Urinary bladder (tissue), 4 donors: ENCODE measurements around the gene KDM2A. TPM values are rescaled to one million over a fixed set of nuclear protein-coding genes. Genes with fewer than 3 reads are reported as not detected.
A peak's percentile ranks its signal among the peaks of the same experiment; 100 is the strongest.
"Not testable (repeated sequence)": the region's sequence is repeated elsewhere in the genome, so short reads cannot be mapped to it uniquely, and the experiment has no call there.

Source experiments
- DNase-seq: peaks from one replicate; pipeline ENCODE4 v3.0.0-alpha.2; 2015; ENCODE audit errors: extremely low spot score
- H3K27ac ChIP-seq: one replicate; pipeline ENCODE4 v1.5.1; 2013; ENCODE audit warnings: low read depth, mild to moderate bottlenecking, moderate library complexity
- H3K36me3 ChIP-seq: one replicate; pipeline ENCODE4 v1.6.1; 2013; ENCODE audit warnings: mild to moderate bottlenecking, moderate library complexity; ENCODE audit not compliant: insufficient read depth
- H3K4me1 ChIP-seq: one replicate; pipeline ENCODE4 v1.6.1; 2013; ENCODE audit warnings: mild to moderate bottlenecking, moderate library complexity; ENCODE audit not compliant: insufficient read depth
- H3K4me3 ChIP-seq: one replicate; pipeline ENCODE4 v1.5.1; 2013; ENCODE audit warnings: low read depth, low read length
- WGBS: extraction: QIAGEN DNeasy Blood & Tissue Kit; methylation state at CpG from one replicate; pipeline ENCODE4 v1.1.7; 2013; 5-methylcytosine and 5-hydroxymethylcytosine counted together
- polyA plus RNA-seq: library from polyadenylated mRNA; stranded (reverse); fragments of 200-250 nt; gene quantifications from one replicate; pipeline ENCODE4 v1.2.3, GENCODE V29; 2013
- total RNA-seq: library from RNA; depleted of rRNA; stranded (reverse); fragments of >200 nt; gene quantifications from one replicate; pipeline ENCODE4 v1.2.3, GENCODE V29; 2014
- donor health status: healthy with polysubstance abuse.
- donor health status: healthy.

The KDM2A gene
- total and polyA plus RNA-seq, 2 donors = 47.8 to 74.8 TPM

DNA sequence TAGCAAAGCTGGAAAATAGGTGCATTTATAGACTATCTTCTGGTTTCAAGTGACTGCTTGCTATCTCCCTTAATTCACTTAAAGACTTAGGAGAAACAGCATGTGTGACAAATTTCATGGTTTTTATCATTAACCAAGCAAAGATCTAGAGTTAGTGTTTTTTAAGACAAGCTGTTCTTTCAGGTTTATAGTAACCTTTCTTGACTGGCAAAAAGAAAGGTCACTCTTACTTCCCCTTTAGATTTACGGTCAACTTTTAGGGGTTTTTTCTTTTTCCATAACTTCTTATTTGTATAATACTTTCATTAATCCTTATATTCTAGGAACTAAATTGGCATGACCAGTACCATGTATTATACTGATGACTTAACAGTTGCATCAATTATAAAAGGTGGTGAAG lies 46.6 kb downstream of the KDM2A start:
- no peak for DNase-seq
- Histone ChIP-seq H3K4me3 (no peak overlapping the region), H3K36me3 (no peaks in the 10 kb centered on the region), H3K27ac (peak overlapping the region; percentile 23), H3K4me1 (no peaks in the 10 kb centered on the region)
- WGBS = 82% methylated on average over 1 of the region's 1 CpG

DNA sequence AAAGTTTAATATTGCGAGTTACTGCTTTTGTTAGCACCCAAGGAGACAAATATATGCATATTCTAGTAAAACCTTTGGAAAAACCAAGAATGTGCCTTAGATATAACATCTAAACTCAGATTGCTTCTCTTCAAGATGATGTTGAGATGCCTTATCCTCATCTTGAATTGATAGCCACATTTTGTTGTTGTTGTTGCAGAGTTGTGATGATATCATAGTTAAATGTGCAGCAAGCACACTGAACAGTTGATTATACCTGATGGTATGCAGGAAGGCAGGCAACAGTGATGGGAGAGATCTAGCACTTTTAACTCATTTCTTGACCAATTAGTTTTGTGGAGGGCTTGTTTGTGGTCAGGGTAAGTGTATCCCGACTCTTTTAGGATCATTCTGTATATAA lies 48.0 kb downstream of the KDM2A start:
- WGBS = 90% methylated on average over 2 of the region's 2 CpGs

DNA sequence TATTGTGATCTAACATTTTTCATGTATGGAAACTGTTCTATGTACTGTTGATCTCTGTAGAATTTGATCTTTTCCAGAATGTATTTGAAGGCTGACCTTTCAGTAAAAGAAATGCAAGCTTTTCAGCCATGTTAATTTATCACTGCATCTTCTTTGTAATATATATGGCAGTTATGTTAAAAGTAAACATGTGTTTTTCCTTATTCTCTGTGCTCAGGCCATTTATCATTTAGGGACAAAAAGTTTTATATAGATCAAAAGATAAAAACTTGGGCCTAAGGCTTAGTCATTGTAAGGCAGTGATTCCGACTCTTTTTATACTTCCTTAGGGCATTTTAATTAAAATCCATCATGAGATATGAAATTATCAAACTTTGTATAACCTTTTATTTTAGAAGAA lies 48.7 kb downstream of the KDM2A start:
- H3K27ac ChIP-seq = peak overlapping the region; percentile 10
- H3K4me1 ChIP-seq = no peaks in the 10 kb centered on the region
- no peak for DNase-seq
- no peaks in the 10 kb centered on the region for H3K36me3 ChIP-seq
- 69% methylated on average over 1 of the region's 1 CpG for WGBS
- H3K4me3 ChIP-seq = no peak overlapping the region

More for the DNA sequence above, 48.0 kb downstream of the KDM2A start:
- Histone ChIP-seq H3K36me3 (no peaks in the 10 kb centered on the region), H3K4me1 (no peaks in the 10 kb centered on the region), H3K4me3 (no peak overlapping the region), H3K27ac (no peak overlapping the region)
- DNase-seq = no peak

DNA sequence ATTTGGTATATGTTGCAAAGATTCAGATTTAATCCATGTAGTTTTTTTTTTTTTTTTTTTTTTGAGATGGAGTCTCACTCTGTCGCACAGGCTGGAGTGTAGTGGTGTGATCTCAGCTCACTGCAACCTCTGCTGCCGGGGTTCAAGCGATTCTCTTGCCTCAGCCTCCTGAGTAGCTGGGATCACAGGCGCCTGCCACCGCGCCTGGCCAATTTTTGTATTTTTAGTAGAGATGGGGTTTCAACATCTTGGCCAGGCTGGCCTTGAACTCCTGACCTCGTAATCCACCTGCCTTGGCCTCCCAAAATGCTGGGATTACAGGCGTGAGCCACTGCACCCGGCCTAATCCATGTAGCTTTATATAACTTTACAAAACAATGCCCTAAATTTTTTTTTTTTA lies 49.8 kb downstream of the KDM2A start:
- H3K27ac ChIP-seq, H3K4me1 ChIP-seq, DNase-seq, H3K36me3 ChIP-seq, H3K4me3 ChIP-seq: not testable (repeated sequence)
- 78% methylated on average over 9 of the region's 9 CpGs for WGBS

DNA sequence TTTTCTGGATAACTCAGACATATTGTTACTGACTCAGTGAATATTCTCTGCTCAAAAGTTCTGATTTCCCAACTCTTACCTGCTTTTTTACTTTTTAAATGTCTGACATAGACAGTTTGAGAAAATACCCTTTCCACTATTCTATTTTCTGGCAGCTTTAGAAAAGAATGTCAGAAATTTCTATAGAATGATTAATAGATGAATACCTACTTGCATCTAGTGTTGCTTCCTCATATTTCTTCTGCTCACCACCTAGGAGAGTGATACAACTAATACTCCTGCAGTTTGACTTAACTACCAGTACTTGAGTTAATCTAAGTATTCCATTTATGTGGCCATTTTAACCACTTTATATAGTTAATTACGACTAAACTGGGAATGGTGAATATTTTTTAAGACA lies 55.2 kb downstream of the KDM2A start:
- Histone ChIP-seq H3K4me3 (no peak overlapping the region), H3K4me1 (no peaks in the 10 kb centered on the region), H3K36me3 (peaks cover 2% of the 10 kb centered on the region), H3K27ac (no peak overlapping the region)
- WGBS = 88% methylated on average over 1 of the region's 1 CpG
- DNase-seq = no peak

DNA sequence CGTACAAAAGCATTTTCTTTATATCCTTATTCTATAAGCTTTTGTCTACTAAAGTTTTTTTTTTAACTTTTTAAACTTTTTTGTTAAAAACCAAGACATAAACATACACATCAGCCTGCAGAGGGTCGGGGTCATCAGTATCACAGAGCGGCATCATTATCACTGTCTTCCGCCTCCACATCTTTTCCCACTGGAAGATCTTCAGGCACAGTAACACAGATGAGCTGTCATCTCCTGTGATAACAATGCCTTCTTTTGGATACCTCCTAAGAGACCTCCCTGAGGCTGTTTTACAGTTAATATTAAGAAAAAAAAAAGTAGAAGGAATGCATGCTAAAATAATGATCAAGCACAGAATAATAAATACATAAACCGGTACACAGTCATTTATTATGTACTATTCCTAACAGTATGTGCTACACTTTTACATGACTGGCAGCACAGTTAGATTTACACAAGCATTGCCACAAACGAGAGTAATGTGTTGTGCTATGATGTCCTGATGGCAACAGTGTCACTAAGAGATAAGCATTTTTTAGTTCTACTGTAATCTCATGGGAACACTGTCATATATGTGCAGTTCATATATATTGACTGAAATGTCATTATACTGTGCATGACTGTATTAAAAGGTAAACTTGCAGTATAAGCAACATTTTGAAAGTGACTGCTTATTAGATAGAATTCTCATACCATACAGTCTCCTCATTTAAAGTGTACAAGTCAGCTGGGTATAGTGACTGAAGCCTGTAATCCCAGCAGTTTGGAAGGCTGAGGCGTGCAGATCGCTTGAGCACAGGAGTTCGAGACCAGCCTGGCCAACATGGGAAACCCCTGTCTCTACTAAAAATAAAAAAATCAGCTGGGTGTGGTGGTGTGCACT lies 58.6 kb downstream of the KDM2A start:
- Histone ChIP-seq H3K36me3 (peaks cover 5% of the 10 kb centered on the region), H3K4me1 (no peaks in the 10 kb centered on the region), H3K4me3 (no peak overlapping the region), H3K27ac (no peak overlapping the region)
- WGBS = 90% methylated on average over 9 of the region's 9 CpGs
- no peak for DNase-seq

DNA sequence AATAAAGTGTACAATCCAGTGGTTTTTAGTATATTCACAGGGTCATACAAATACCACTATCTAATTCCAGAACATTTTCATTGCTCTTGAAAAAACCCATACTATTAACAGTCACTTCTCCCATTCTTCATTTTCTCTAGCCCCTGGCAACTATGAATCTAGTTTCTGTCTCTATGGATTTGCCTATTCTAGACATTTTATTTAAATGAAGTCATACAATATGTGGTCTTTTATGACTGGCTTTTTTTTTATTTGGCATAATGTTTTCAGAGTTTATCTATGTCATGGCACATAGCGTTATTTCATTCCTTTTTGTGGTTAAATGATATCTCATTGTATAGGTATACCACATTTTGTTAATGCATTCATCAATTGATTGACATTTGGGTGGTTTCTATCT lies 59.4 kb downstream of the KDM2A start:
- peaks cover 7% of the 10 kb centered on the region for H3K36me3 ChIP-seq
- H3K4me1 ChIP-seq = no peaks in the 10 kb centered on the region
- WGBS = 73% methylated on average over 1 of the region's 1 CpG
- DNase-seq = no peak
- no peak overlapping the region for H3K27ac ChIP-seq
- no peak overlapping the region for H3K4me3 ChIP-seq

DNA sequence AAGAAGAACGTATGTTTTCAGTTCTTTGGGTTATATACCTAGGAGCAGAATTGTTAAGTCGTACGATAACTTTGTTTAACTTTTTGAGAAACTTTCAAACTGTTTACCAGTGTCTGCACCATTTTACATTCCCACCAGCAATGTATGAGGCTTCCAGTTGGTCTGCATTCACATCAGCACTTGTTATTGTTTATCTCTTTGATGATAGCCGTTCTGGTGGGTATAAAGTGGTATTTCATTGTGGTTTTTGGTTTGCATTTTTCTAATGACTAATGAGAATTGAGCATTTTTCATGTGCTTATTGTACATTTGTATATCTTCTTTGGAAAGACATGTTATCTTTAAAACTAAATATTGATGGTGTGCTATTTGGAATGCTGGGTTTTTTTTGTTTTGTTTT lies 59.8 kb downstream of the KDM2A start:
- WGBS = 67% methylated on average over 4 of the region's 4 CpGs
- DNase-seq = no peak
- no peak overlapping the region for H3K4me3 ChIP-seq
- H3K27ac ChIP-seq = no peak overlapping the region
- peaks cover 7% of the 10 kb centered on the region for H3K36me3 ChIP-seq
- H3K4me1 ChIP-seq = no peaks in the 10 kb centered on the region

DNA sequence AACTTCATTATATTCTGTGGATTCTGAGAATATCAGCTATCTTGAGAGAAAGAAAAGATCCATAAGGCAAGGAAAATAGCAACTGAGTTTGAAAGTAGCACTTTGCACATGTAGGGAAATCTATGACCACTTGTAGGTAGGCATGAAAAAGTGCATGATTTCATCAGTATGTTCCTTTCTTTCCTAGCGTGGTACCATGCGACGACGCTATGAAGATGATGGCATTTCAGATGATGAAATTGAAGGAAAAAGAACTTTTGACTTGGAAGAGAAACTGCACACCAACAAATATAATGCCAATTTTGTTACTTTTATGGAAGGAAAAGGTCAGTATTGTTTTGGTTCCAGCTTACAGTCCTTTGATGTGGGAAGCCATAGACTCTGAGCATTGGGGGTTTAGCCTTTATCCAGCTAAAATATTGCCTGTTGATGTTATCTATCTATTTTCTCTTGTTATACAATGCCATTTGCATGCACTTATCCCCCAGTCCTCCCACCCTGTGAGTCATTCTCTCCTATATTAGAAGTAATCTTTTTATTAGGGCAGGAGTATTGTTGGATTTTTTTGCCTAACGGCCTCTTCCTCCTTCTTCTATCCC lies 60.9 kb downstream of the KDM2A start:
- 78% methylated on average over 5 of the region's 5 CpGs for WGBS
- no peak overlapping the region for H3K4me3 ChIP-seq
- H3K36me3 ChIP-seq = peaks cover 7% of the 10 kb centered on the region
- H3K27ac ChIP-seq = no peak overlapping the region
- no peaks in the 10 kb centered on the region for H3K4me1 ChIP-seq
- no peak for DNase-seq

DNA sequence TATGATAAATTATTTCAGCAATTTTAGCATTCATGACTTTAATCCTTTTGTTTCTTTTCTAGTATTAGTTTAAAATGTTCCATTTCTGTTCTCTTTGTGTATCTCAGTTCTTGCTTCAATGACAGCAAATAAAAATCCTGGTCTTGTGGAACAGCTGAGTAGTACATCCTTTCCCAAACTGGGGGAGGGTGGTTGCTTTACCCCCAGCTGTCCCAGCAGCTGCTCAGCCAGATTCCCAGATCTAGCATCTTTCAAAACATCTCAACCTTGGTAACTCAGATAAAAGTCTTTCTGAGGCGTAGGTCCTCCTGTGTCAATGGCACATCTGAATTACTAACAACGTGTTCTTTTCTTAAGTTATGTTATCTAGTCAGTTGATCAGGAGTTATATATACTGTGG lies 75.0 kb downstream of the KDM2A start:
- no peaks in the 10 kb centered on the region for H3K36me3 ChIP-seq
- H3K4me3 ChIP-seq = no peak overlapping the region
- H3K27ac ChIP-seq = no peak overlapping the region
- H3K4me1 ChIP-seq = no peaks in the 10 kb centered on the region
- no peak for DNase-seq
- 88% methylated on average over 2 of the region's 2 CpGs for WGBS

DNA sequence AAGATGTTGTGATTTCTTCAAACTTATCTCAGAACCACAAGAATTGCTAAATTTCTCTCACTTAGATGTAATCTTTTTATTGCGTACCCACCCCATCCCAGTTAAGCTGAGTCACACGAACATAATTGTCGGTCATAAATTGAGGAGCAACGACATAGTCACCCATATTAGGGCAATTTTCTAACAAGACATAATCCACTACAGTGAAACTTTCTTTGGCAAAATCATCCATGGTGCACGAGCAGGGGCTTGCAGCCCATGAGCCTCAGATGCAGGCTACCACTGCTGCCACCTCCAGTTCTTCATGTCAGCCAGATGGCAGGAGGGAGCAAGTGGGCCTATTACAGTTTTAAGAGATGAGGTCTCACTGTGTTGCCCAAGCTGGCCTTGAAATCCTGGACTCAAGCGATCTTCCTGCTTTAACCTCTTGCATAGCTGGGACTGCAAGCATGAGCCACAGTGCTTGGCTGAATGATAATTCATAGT lies 77.0 kb downstream of the KDM2A start:
- DNase-seq = no peak
- WGBS = 61% methylated on average over 6 of the region's 6 CpGs
- H3K4me1 ChIP-seq = no peaks in the 10 kb centered on the region
- no peak overlapping the region for H3K4me3 ChIP-seq
- H3K27ac ChIP-seq = no peak overlapping the region
- H3K36me3 ChIP-seq = no peaks in the 10 kb centered on the region

DNA sequence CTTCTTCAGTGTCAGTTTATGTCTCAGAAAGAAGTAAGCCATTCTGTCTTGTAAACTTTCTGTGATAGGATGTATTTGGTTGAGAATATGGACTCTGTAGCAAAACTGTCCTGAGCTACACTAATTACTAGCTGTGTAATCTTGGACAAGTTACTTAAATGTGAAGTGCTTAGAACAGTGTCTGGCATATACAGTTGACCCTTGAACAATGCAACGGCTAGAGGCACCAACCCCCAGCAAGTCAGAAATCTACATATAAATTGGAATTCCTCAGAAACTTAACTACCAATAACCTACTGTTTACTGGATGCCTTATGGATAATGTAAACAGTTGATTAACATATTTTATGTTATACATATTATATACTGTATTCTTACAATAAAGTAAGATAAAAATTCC lies 78.5 kb downstream of the KDM2A start:
- no peak for DNase-seq
- peaks cover 1% of the 10 kb centered on the region for H3K36me3 ChIP-seq
- 50% methylated on average over 1 of the region's 1 CpG for WGBS
- H3K27ac ChIP-seq = no peak overlapping the region
- no peaks in the 10 kb centered on the region for H3K4me1 ChIP-seq
- no peak overlapping the region for H3K4me3 ChIP-seq

DNA sequence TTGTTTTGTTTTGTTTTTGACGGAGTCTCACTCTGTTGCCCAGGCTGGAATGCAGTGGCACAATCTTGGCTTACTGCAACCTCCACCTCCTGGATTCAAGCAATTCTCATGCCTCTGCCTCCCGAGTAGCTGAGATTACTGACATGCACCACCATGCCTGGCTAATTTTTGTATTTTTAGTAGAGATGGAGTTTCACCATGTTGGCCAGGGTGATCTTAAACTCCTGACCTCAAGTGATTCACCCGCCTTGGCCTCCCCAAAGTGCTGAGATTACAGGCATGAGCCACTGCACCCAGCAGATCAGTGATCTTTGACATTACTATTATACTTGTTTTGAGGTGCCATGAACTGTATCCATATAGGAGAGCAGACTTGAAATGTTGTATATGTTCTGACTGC lies 79.7 kb downstream of the KDM2A start:
- not testable (repeated sequence) for DNase-seq

DNA sequence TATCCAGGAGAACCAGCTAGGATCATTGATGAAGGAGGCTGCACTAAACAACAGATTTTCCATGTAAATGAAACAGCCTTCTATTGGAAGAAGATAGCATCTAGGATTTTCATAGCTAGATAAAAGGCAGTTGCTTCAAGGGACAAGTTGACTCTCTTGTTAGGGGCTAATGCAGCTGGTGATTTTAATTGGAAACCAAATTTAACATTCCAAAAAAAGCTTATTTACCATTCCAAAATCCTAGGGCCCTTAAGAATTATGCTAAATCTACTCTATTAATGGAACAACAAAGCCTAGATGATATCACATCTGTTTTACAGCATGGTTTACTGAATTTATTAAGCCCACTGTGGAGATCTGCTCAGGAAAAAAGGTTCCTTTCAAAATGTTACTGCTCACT lies 80.7 kb downstream of the KDM2A start:
- H3K27ac ChIP-seq = no peak overlapping the region
- H3K4me1 ChIP-seq = no peaks in the 10 kb centered on the region
- DNase-seq = no peak
- H3K36me3 ChIP-seq = peaks cover 4% of the 10 kb centered on the region
- H3K4me3 ChIP-seq = no peak overlapping the region

More for the DNA sequence above, 79.7 kb downstream of the KDM2A start:
- not testable (repeated sequence) for H3K4me1 ChIP-seq, H3K27ac ChIP-seq, H3K36me3 ChIP-seq, H3K4me3 ChIP-seq
- WGBS = 82% methylated on average over 3 of the region's 3 CpGs
